ENCODE data around the gene CIRBP. TPM values are rescaled to one million over a fixed set of nuclear protein-coding genes. Genes with fewer than 3 reads are reported as not detected.

Gene CIRBP
- total RNA-seq, 4 donors from 2014 or later, result 258 to 623 (median 458) TPM

- Histone ChIP-seq H3K27ac (peak overlapping the region in 3 of 4 donors; percentile 50 to 81 (median 59)), H3K27me3 (peaks cover 0 to 12% of the 10 kb centered on the region in 2 donors), H3K4me3 (peak overlapping the region in 3 of 4 donors; percentile 23 to 44 (median 32)), H3K4me1 (peaks cover 3 to 60% (median 10%) of the 10 kb centered on the region in 4 donors), H3K9me3 (no peaks in the 10 kb centered on the region), H3K36me3 (peaks cover 0 to 16% (median 0%) of the 10 kb centered on the region in 3 donors)
- TF ChIP-seq POLR2A (IDR thresholded peaks at IDR 0.05) (no peak), CTCF (IDR thresholded peaks at IDR 0.05) (no peak)
- peak in 1 of 3 donors; percentile 75 for DNase-seq
These were observed 22.8 kb downstream of the CIRBP start for GRCh38 chr19:1291761-1292418.

GRCh38 chr19:1292419-1293151, 23.5 kb downstream of the CIRBP start:
- Histone ChIP-seq H3K4me3 (peak overlapping the region in 1 of 4 donors; percentile 44), H3K9me3 (no peaks in the 10 kb centered on the region), H3K36me3 (peaks cover 0 to 17% (median 0%) of the 10 kb centered on the region in 3 donors), H3K27me3 (peaks cover 0 to 10% of the 10 kb centered on the region in 2 donors), H3K4me1 (peaks cover 3 to 53% (median 10%) of the 10 kb centered on the region in 4 donors), H3K27ac (peak overlapping the region in 3 of 4 donors; percentile 50 to 81 (median 59))
- TF ChIP-seq CTCF (IDR thresholded peaks at IDR 0.05), result no peak
- TF ChIP-seq POLR2A (IDR thresholded peaks at IDR 0.05), result no peak
- DNase-seq, result no peak

GRCh38 chr19:1293782-1294604, 24.9 kb downstream of the CIRBP start:
- Histone ChIP-seq H3K27ac (no peak overlapping the region), H3K4me3 (no peak overlapping the region), H3K4me1 (peaks cover 3 to 47% (median 10%) of the 10 kb centered on the region in 4 donors), H3K27me3 (peaks cover 0 to 10% of the 10 kb centered on the region in 2 donors), H3K9me3 (no peaks in the 10 kb centered on the region), H3K36me3 (peaks cover 0 to 17% (median 0%) of the 10 kb centered on the region in 3 donors)
- no peak for DNase-seq
- TF ChIP-seq CTCF (IDR thresholded peaks at IDR 0.05), result no peak
- TF ChIP-seq POLR2A (IDR thresholded peaks at IDR 0.05), result no peak

- H3K27me3 ChIP-seq, result peaks cover 0 to 10% of the 10 kb centered on the region in 2 donors
- H3K4me1 ChIP-seq, result peaks cover 3 to 43% (median 10%) of the 10 kb centered on the region in 4 donors
These were observed 25.6 kb downstream of the CIRBP start for GRCh38 chr19:1294688-1295087.

More at GRCh38 chr19:1294688-1295087, 25.6 kb downstream of the CIRBP start:
- TF ChIP-seq POLR2A (IDR thresholded peaks at IDR 0.05) (no peak), CTCF (IDR thresholded peaks at IDR 0.05) (no peak)
- Histone ChIP-seq H3K4me3 (no peak overlapping the region), H3K36me3 (peaks cover 0 to 17% (median 0%) of the 10 kb centered on the region in 3 donors), H3K9me3 (no peaks in the 10 kb centered on the region), H3K27ac (no peak overlapping the region)
- no peak for DNase-seq

Measured in Peyer's patch (tissue), 4 donors.